ENCODE results near the gene ROBO1. TPM values are rescaled to one million over a fixed set of nuclear protein-coding genes. Genes with fewer than 3 reads are reported as not detected.

The ROBO1 gene
- total RNA-seq, 2 experiments from 2014 or later, result 1.3 to 2.1 TPM

DNA sequence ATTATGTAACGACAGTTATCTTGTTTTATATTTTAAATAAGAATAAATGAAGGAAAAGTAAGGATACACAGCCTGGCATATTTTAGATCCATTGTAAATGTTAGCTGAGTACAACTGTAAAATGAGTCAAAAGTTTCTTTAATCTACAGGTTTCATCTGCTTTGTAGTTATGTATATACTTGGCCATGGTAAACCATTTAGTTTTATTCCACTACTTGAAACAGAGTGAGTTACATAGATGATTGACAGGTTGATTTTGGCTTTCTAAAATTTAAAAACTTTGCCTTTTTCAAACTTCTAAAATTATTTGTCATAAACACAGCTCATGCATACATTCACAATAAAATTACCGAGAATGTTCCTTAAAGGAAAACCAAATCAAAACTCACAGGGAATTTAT is 371.2 kb downstream of the ROBO1 start:
- H3K4me3 Mint-ChIP-seq, result no peak overlapping the region
- intact Hi-C loops (cut with DNase I, micrococcal nuclease), result no loop called here
- no peak for ATAC-seq

DNA sequence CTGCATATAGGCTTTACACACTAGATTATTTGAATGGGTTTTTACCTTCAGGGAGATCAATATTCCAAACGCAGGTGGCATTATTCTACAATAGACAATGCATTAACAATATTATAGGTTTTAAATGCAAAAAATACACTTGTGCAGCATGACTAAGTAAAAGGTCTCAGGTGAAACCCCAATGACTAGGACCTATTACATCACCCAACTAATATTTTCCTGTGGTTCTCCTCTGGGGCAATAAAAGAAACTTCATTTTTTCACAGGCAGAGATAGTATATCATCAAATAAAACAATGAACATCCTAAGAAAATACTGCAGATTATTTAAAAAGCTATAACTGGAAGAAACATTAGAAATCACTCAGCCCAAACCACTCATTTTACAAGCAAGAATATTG is 375.3 kb downstream of the ROBO1 start:
- H3K4me1 Mint-ChIP-seq, result no peaks in the 10 kb centered on the region
- intact Hi-C loops (cut with DNase I, micrococcal nuclease), result no loop called here
- H3K27me3 Mint-ChIP-seq, result no peaks in the 10 kb centered on the region
- ChIA-PET POLR2A (no interaction called here), CTCF (no interaction called here)
- no peak for ATAC-seq
- H3K9me3 Mint-ChIP-seq (ENCODE audit: low read depth), result peaks cover 10% of the 10 kb centered on the region
- H3K27ac Mint-ChIP-seq, result no peak overlapping the region
- DNase-seq, result no peak
- no peaks in the 10 kb centered on the region for H3K36me3 Mint-ChIP-seq (ENCODE audit: low read depth)
- no peak overlapping the region for H3K4me3 Mint-ChIP-seq

More for the DNA sequence above, 371.2 kb downstream of the ROBO1 start:
- DNase-seq, result no peak
- Mint-ChIP-seq H3K27ac (no peak overlapping the region), H3K4me1 (no peaks in the 10 kb centered on the region), H3K36me3 (ENCODE audit: low read depth) (no peaks in the 10 kb centered on the region), H3K9me3 (ENCODE audit: low read depth) (peaks cover 7% of the 10 kb centered on the region), H3K27me3 (no peaks in the 10 kb centered on the region)
- POLR2A ChIA-PET, result no interaction called here
- CTCF ChIA-PET, result no interaction called here

DNA sequence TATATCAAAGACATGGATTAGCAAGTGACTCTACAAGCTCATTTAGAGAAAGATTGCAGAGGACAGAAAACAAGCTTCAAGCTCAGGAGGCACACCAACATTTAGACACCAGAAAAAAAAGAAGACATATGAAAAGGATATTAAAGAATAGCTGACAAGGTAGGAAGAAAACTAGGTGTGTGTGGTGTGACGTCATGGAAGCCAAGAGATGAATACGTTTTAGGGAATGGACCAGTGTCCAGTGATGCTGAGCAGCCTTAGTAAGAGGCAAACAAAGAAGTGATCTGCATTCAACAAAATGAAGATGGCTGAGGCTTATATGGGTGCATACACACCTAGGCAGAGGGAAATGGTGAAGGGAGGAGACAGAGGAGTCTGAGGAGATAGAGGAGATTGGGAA is 377.4 kb downstream of the ROBO1 start:
- no peak overlapping the region for H3K27ac Mint-ChIP-seq
- no peaks in the 10 kb centered on the region for H3K27me3 Mint-ChIP-seq
- no peaks in the 10 kb centered on the region for H3K36me3 Mint-ChIP-seq (ENCODE audit: low read depth)
- no peaks in the 10 kb centered on the region for H3K4me1 Mint-ChIP-seq
- DNase-seq (no peak), ATAC-seq (no peak)
- intact Hi-C loops (cut with DNase I, micrococcal nuclease), result no loop called here
- CTCF ChIA-PET, result no interaction called here
- H3K9me3 Mint-ChIP-seq (ENCODE audit: low read depth), result peaks cover 10% of the 10 kb centered on the region
- POLR2A ChIA-PET, result no interaction called here
- H3K4me3 Mint-ChIP-seq, result no peak overlapping the region

DNA sequence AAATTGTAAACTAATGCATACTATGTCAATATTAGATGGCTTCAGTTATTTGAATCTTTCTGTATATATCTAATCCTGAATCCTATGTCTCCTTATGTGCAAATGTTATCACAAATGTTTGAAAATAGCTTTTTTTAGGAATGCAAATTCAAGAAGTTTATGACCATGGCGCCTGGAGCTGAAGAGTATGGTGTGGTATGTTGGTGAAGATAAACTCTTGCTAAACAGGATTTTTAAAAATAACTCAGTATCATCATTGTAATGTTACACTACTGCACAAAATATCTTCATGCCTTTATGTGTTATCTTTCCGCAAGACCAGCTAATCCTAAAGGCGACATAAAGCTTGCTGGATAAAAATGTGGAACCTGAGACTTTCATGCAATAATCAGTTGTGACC is 382.6 kb downstream of the ROBO1 start:
- Mint-ChIP-seq H3K4me1 (no peaks in the 10 kb centered on the region), H3K4me3 (no peak overlapping the region), H3K27me3 (no peaks in the 10 kb centered on the region), H3K9me3 (ENCODE audit: low read depth) (peaks cover 7% of the 10 kb centered on the region), H3K36me3 (ENCODE audit: low read depth) (no peaks in the 10 kb centered on the region), H3K27ac (no peak overlapping the region)
- no peak for DNase-seq
- CTCF ChIA-PET, result interaction anchor here (1.7 kb wide), 1 partner anchor 23 kb away, joined by 4 read pairs; no protein-coding TSS in a partner anchor
- ATAC-seq, result no peak
- POLR2A ChIA-PET, result no interaction called here
- intact Hi-C loops (cut with DNase I, micrococcal nuclease), result no loop called here

DNA sequence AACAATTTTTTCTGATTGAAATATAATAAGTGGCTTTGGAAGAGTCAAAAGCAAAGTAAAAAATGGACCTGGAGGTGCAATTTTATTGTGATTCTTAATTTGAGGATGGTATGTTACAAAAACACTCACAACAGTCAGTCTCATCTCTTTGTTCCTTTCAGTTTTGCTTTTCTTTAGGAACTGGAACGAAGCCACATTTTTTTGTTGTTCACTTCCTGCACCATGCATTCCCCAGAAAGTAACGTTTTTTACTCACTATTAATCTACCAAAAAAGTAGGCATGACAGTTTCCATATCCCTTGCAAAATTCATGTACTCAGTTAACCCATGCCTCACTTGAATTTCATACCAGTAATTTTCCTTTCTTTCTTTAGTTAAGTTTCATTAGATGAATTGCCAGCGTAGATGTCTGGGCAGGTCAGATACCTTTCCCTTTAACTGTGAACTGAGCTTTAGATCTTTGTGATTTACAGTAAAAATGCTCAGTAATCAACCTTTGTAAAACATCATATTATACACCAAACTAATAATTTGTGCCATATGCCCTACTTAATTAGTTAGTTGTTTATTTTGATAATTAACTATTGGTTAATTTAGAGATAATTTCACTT is 384.3 kb downstream of the ROBO1 start:
- CTCF ChIA-PET, result no interaction called here
- Mint-ChIP-seq H3K4me3 (no peak overlapping the region), H3K27ac (no peak overlapping the region), H3K4me1 (no peaks in the 10 kb centered on the region), H3K36me3 (ENCODE audit: low read depth) (no peaks in the 10 kb centered on the region), H3K9me3 (ENCODE audit: low read depth) (peaks cover 9% of the 10 kb centered on the region), H3K27me3 (no peaks in the 10 kb centered on the region)
- ATAC-seq, result no peak
- DNase-seq, result no peak
- intact Hi-C loops (cut with DNase I, micrococcal nuclease), result no loop called here
- POLR2A ChIA-PET, result no interaction called here

DNA sequence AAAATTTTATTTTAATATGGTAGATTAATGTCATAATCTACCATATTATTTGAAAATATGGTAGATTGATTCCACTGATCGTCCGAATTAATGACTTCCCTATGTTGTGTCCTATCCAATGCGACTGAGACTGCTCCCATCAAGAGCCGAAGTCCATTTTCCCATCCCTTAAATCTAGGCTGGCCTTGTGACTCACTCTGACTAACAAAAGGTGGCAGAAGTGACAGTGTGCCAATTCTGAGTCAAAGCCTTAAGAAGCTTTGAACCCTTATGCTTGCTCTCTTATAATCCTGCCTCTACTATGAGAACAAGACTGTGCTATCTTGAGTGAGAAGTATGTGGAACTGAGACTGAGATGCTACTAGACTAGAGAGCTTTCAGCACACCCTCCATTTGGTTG is 387.2 kb downstream of the ROBO1 start:
- POLR2A ChIA-PET, result no interaction called here
- no peak for ATAC-seq
- CTCF ChIA-PET, result no interaction called here
- H3K4me1 Mint-ChIP-seq, result no peaks in the 10 kb centered on the region
- H3K27ac Mint-ChIP-seq, result no peak overlapping the region
- peaks cover 12% of the 10 kb centered on the region for H3K9me3 Mint-ChIP-seq (ENCODE audit: low read depth)
- no peaks in the 10 kb centered on the region for H3K27me3 Mint-ChIP-seq
- no peak for DNase-seq
- no peaks in the 10 kb centered on the region for H3K36me3 Mint-ChIP-seq (ENCODE audit: low read depth)
- intact Hi-C loops (cut with DNase I, micrococcal nuclease), result no loop called here
- no peak overlapping the region for H3K4me3 Mint-ChIP-seq

DNA sequence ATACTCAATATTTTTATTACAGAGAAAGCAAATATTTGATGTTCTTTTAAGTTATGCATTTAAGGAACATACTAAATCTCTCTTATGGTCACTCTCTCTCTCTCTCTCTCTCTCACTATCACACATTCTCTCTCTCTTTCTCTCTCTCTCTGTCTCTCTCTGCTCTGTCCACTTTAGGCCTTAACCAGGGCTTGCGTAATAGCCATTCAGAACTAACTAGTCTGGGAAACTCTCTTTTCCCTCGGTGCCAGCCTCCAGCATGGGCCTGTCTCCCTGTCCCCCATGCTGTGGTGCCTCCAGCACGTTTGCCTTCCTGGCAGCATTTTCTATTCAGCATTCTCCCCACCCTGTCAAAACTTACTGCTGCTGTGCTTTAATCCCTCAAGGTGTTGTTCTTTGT is 389.7 kb downstream of the ROBO1 start:
- no peaks in the 10 kb centered on the region for H3K36me3 Mint-ChIP-seq (ENCODE audit: low read depth)
- ChIA-PET POLR2A (no interaction called here), CTCF (no interaction called here)
- no peak overlapping the region for H3K4me3 Mint-ChIP-seq
- ATAC-seq, result no peak
- intact Hi-C loops (cut with DNase I, micrococcal nuclease), result no loop called here
- H3K27me3 Mint-ChIP-seq, result no peaks in the 10 kb centered on the region
- DNase-seq, result no peak
- H3K27ac Mint-ChIP-seq, result no peak overlapping the region
- H3K9me3 Mint-ChIP-seq (ENCODE audit: low read depth), result peaks cover 16% of the 10 kb centered on the region
- H3K4me1 Mint-ChIP-seq, result no peaks in the 10 kb centered on the region

DNA sequence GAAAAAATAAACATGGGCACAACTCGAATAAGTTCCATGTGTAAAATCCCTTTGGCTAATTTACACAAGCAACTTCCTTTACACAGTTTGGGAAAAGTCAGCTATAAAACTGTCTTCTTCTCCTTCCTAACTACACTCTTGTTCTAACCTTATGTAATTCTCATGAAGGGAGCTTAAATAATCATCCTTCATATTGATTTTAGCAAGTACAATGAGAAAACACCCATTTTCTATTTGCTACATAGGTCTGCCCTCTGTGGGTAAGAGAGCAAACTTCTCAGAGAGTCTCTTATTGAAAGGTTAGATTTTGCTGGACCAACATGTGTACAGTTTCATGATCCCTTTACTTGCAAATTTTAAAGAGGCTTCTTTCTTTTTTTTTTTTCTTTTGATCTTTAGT is 398.5 kb downstream of the ROBO1 start:
- no peaks in the 10 kb centered on the region for H3K36me3 Mint-ChIP-seq (ENCODE audit: low read depth)
- H3K4me3 Mint-ChIP-seq, result no peak overlapping the region
- H3K4me1 Mint-ChIP-seq, result no peaks in the 10 kb centered on the region
- ATAC-seq, result no peak
- no peaks in the 10 kb centered on the region for H3K27me3 Mint-ChIP-seq
- POLR2A ChIA-PET, result no interaction called here
- H3K9me3 Mint-ChIP-seq (ENCODE audit: low read depth), result peaks cover 7% of the 10 kb centered on the region
- intact Hi-C loops (cut with DNase I, micrococcal nuclease), result no loop called here
- no peak overlapping the region for H3K27ac Mint-ChIP-seq
- no peak for DNase-seq
- CTCF ChIA-PET, result no interaction called here

DNA sequence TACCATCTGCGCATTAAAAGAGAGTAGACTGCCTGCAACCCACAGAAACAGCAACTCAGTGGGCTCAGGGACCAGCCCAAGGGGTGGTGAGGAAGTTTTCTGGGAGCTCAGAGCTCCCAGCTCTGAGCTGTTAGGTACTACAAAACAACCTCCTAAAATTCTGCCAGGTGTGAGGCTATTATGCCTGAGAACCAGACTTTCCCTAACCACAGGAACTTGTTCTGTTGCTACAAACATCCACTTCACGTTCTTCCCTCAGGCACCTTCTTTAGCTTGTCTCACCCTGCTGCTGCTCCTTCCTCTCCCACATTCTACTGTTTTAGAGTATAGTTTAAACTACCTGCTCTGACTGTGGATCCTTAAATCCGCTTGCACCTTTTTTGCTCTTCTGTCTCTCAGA is 399.4 kb downstream of the ROBO1 start:
- Mint-ChIP-seq H3K9me3 (ENCODE audit: low read depth) (peaks cover 7% of the 10 kb centered on the region), H3K4me1 (no peaks in the 10 kb centered on the region), H3K36me3 (ENCODE audit: low read depth) (no peaks in the 10 kb centered on the region), H3K4me3 (no peak overlapping the region), H3K27me3 (no peaks in the 10 kb centered on the region), H3K27ac (no peak overlapping the region)
- ATAC-seq, result no peak
- POLR2A ChIA-PET, result no interaction called here
- DNase-seq, result no peak
- intact Hi-C loops (cut with DNase I, micrococcal nuclease), result no loop called here
- CTCF ChIA-PET, result no interaction called here

DNA sequence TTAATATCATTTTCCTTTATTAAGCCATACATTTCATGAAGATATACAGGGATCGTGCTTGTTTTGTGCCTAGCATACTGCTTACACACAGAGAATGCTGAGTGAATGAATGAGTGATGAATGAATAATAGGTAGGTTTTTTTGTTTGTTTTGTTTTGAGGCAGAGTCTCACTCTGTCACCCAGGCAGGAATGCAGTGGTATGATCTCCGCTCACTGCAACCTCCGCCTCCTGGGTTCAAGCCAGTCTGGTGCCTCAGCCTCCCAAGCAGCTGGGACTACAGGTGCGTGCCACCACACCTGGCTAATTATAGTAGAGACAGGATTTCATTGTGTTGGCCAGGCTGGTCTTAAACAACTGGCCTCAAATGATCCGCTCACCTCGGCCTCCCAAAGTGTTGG is 400.0 kb downstream of the ROBO1 start:
- Mint-ChIP-seq H3K4me1 (no peaks in the 10 kb centered on the region), H3K27me3 (no peaks in the 10 kb centered on the region), H3K36me3 (ENCODE audit: low read depth) (no peaks in the 10 kb centered on the region), H3K27ac (no peak overlapping the region), H3K4me3 (no peak overlapping the region), H3K9me3 (ENCODE audit: low read depth) (peaks cover 2% of the 10 kb centered on the region)
- ATAC-seq, result no peak
- no peak for DNase-seq
- POLR2A ChIA-PET, result no interaction called here
- intact Hi-C loops (cut with DNase I, micrococcal nuclease), result no loop called here
- CTCF ChIA-PET, result no interaction called here

DNA sequence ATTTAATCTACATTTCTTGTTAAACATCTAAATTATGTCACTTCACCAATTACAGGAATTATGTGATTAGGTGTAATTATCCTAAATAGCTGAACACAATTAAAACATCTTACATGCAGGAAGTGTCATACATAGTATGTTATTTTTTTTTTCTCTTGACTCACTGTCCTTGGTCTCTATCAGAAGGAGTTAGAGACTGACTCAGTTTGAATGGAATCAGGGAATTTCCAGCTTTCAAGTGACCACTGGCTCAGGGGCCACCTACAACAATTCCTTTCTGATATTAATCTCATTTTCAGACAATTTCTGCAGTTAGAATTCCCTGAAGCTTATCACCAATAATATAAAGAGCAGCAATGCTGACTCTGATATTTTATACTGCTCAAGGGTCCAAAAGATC is 400.7 kb downstream of the ROBO1 start:
- intact Hi-C loops (cut with DNase I, micrococcal nuclease), result no loop called here
- no peak overlapping the region for H3K27ac Mint-ChIP-seq
- H3K27me3 Mint-ChIP-seq, result no peaks in the 10 kb centered on the region
- DNase-seq (no peak), ATAC-seq (no peak)
- ChIA-PET POLR2A (no interaction called here), CTCF (no interaction called here)
- no peaks in the 10 kb centered on the region for H3K36me3 Mint-ChIP-seq (ENCODE audit: low read depth)
- peaks cover 2% of the 10 kb centered on the region for H3K9me3 Mint-ChIP-seq (ENCODE audit: low read depth)
- H3K4me3 Mint-ChIP-seq, result no peak overlapping the region
- H3K4me1 Mint-ChIP-seq, result no peaks in the 10 kb centered on the region

DNA sequence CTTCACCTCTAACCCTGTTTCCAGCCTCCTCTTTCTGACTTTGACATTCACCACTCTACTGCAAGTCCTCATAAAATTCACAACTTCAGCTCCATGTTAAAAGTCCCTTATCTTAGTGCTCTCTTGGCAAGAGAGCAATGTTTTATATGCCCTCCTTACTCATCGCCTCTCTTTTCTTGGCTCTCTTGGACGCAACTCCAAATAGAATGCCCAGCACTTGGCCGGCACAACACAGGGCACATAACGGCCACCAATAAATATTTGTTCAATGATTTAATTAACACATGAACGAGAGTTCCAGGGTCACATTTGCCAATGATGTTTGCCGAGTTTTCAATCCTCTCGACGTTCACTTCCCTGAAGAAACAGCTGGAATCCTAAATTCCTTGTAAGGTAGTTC is 401.4 kb downstream of the ROBO1 start:
- no peaks in the 10 kb centered on the region for H3K4me1 Mint-ChIP-seq
- no peak overlapping the region for H3K4me3 Mint-ChIP-seq
- no peaks in the 10 kb centered on the region for H3K36me3 Mint-ChIP-seq (ENCODE audit: low read depth)
- DNase-seq (no peak), ATAC-seq (no peak)
- H3K27me3 Mint-ChIP-seq, result no peaks in the 10 kb centered on the region
- intact Hi-C loops (cut with DNase I, micrococcal nuclease), result no loop called here
- ChIA-PET POLR2A (no interaction called here), CTCF (interaction anchor here (0.6 kb wide), 1 partner anchor 97 kb away, joined by 3 read pairs; no protein-coding TSS in a partner anchor)
- H3K9me3 Mint-ChIP-seq (ENCODE audit: low read depth), result peaks cover 2% of the 10 kb centered on the region
- no peak overlapping the region for H3K27ac Mint-ChIP-seq

DNA sequence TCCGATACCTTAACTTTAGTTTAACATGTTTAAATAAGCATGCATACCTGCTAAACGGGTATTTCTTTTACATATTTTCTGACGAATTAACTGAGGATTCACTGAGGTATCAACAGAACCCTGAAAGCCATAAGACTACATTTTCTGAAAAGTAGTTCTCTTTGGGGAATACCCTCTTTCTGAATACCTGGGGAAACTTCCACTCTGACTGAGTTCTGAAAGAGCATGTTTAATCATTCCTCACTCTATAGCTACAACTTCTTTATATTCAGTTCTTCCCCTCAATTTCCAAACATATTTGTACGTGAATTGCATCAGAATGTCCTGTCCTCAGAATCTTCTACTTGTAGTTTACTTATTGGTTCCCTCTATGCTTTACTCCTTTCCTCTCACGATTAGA is 403.0 kb downstream of the ROBO1 start:
- no peak overlapping the region for H3K27ac Mint-ChIP-seq
- H3K9me3 Mint-ChIP-seq (ENCODE audit: low read depth), result peaks cover 2% of the 10 kb centered on the region
- ChIA-PET CTCF (no interaction called here), POLR2A (no interaction called here)
- no peak overlapping the region for H3K4me3 Mint-ChIP-seq
- H3K4me1 Mint-ChIP-seq, result no peaks in the 10 kb centered on the region
- H3K27me3 Mint-ChIP-seq, result no peaks in the 10 kb centered on the region
- ATAC-seq (no peak), DNase-seq (no peak)
- no peaks in the 10 kb centered on the region for H3K36me3 Mint-ChIP-seq (ENCODE audit: low read depth)
- intact Hi-C loops (cut with DNase I, micrococcal nuclease), result loop anchor here (5.0 kb wide), 2 partner anchors 277 to 702 kb away; no protein-coding TSS in a partner anchor

All from activated CD4-positive, alpha-beta T cell treated with anti-CD3 and anti-CD28 coated beads for 36 hours (primary cell).